ENCODE measurements around the gene IGFBPL1.
"Not testable (repeated sequence)": the region's sequence is repeated elsewhere in the genome, so short reads cannot be mapped to it uniquely, and the experiment has no call there.

The IGFBPL1 gene

DNA sequence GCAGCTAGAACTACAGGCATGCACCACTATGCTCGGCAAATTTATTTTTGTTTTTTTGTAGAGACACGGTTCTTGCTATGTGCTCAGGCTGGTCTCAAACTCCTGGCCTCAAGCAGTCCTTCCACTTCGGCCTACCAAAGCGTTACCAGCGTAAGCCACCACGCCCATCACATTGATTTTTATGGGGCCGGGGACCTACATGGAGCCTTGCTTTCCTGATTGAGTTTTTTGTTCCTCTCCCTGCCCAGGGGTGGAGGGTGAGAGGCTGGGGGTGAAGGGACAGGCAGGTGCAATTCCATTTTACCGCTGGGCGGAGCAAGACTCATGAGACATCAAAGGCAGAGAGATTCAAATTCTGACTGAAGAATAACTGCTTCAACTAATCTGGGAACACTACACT lies 29.8 kb downstream of the IGFBPL1 start:
- DNase-seq = no peak

DNA sequence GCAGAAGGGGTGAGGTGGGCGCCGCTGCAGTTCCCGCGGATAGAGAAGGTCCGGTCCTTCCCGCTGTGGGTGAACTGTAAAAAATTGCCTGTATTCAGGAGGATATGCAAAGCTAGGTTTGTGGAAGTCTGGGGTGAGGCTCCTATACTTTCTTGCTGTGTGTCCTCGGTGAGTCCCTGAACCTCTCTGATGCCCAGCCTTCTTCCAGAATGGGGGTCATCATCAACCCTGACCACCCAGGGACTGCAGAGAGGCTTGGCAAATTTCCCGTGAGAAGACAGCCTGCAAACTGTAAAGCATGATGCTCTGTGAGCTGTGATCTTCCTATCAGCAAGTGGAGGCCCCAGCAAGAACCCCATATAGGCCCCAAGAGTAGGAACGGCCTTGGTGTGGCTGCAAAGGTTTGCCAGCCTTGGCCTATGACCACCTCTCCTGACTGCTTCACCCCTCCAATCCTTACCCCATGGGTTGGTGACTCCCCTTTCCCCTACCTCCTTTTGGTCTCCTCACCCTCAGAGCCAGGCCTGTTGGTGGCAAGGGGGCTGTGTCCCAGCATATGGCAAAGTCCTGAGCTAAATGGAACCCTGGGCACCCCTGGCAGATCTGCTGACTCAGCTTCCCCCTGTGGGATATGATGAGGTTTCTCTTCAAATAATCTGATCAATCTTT lies 31.0 kb downstream of the IGFBPL1 start:
- peak; percentile 2 for DNase-seq

DNA sequence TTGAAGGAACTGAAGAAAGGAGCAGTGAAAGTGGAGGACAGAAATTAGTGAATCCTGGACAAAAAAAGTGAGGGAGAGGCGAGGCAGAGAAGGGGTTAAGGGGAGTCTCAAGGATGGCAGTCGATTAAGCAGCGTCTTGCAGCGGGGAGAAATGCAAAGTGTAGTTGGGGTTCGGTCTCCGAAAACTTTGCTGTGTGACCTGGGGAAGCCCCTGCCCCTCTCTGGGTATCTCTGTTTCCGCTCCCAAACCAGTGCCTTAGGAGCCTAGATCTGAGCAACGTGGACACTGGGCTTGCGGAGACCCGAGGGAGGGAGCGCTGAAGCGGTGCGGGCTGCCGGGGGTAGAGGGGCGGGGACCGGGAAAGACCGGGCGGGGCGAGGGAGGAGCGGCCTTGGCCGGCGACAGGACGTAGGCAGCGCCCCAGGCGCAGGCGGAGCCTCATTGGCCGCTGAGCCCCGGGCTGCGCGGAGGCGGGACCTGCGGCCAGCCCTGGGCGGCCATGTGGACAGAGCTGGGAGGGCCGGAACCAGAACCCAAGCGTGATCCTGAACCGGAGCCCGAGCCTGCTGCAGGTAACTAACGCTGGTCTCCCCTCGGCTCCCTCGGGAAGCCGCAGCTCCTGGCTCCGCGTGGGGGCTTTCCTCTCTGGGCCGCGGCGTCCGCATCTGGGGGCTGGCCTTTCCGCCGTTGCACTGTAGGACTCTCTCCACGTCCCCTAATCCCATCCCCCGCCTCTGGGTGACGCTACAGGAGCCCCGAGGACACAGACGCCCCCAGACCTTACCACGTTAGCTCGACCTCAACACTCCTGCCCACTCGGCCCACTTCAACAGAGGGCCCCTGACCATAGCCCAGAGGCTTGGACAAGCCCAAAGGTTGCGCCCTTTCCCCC lies 31.8 kb downstream of the IGFBPL1 start, which contains the start of gene ALDH1B1:
Gene ALDH1B1 (plus strand): TSS at position 468 of the 893 bp plus-strand sequence. CDS start 3,047 bp downstream, outside the sequence.
- DNase-seq = peak; percentile 58

DNA sequence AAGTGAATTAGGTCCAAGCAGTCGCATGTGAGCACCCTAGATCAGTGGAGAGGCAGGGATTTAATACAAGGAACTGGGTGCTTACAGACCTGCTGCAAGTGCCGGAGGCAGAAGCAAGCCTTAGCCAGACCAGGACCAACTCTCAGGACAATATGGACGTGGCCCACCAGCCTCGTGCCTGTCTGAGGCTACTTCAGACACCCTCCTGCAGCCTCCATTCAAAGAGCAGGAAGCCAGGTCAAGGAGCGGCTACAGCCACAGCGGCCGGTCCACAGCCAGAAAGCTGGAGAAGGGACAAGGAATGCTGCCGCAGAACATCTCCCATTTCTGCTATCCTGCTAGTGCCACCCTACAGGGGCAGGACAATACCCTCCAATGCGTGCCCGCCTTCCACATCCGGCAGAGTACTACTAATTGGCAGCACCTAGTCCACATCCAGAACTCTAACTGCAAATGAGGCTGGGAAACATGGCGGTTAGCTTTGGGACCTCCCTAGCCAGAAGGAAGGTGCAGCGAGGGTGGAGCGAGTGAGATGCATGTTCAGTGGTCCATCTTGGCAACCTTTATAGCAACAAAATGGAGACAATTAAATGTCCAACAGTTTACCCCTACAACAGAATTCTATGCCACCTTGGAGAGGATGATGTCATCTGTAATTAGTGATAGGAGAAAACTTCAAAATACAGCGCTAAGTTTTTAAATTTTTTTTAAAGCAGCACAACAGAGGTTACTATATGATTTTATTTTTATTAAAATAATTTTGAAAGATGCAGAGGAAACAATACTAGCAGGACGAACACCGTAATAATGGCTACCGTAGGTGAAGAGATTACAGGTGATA lies 32.8 kb downstream of the IGFBPL1 start:
- DNase-seq = no peak

DNA sequence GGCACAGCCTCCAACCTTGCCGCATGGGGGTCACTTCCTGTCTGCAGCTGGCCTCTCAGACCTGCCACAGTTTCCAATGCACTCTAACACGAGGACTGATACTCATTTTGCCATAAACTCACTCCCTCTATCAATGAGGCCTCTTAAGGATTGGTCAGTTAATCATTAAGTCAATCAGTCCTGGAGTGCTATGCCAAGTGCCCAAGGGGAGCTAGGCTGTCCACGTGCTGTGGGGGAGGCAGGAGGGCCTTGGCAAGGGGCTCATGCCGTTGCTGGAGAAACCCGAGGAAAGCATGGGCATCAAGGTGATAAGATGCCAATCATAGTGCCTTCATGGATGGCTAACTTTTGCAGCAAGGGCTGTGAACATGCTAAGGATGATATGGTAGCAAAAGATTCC lies 33.4 kb downstream of the IGFBPL1 start:
- no peak for DNase-seq

DNA sequence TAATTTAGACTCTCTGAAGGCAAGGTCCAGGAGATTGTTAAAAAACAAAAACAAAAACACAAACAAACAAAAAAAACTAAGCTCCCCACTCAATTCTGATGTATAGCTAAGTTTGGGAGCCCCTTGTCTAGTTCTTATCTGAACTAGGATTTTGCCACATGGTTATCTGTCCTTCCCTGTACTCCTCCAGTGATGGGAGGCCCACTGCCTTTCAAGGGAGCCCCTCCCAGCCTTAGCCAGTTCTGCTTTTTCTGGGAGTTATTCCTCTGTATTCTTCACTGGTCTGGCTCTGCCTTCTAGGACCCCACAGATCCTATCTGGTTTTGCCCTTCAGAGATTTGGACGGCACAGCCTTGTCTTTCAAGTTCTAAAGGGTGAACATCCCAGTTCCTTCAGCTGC lies 33.8 kb downstream of the IGFBPL1 start:
- no peak for DNase-seq

DNA sequence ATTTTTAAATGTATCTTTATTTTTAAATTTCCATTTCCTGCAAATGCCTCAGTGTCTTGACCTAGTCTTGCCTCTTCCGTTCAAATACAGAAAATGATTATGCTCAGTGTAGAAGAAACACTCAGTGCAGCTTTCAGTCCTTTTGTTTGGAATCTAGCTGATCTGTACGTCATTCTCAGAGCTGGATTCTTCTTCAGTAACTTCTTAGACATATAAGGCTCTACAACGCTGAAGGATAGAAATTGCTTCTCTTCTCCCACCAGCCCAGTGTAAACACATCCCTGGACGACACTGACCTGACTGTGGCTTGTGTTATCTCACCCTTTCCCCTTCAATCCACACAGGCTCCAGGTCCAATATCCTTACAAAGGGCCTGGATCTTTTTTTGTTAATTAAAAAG lies 34.9 kb downstream of the IGFBPL1 start:
- no peak for DNase-seq

DNA sequence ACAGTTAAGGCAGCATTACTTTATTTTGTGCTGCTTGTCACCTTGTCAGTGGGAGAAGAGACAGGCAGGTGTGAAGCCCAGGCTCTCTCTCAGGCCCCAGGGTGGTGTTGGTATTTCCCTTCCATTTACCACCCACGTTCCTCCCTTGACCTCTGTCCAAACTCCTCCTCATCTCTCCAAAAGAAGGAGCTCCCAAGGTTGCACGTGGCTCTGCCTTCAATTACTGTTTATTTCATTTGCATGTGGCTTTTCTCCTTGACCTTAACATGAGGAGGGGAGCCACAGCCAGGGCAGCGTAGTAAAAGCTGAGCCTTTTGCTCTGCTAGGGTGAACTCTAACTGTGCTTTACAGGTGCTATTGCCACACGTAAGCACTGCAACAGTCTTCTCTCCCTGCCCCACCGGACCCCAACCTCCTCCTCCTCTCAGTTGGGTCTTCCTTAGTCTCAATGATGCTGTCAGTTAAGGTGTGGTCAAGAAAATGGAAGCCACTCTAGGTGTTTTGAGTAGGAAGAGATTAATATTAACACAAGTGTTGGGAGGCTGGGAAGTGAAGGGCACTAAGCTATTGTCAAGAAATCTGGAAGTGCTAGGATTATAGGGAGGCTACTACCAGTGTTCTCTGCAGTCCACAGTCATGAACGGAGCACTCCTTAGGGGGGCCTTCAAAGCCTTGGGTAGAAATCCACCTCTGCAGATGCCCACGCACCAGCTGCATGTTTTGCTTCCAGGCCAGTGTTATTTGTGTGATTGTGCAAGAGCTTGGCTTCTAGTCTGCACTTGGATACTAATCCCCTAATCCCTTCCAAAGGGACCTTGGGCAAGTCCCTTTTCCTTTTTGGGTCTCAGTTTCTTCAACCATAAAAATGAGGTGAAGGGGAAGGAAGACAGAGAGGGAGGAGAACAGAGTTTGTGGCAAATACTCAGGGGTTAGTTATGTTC lies 35.7 kb downstream of the IGFBPL1 start:
- DNase-seq = no peak

DNA sequence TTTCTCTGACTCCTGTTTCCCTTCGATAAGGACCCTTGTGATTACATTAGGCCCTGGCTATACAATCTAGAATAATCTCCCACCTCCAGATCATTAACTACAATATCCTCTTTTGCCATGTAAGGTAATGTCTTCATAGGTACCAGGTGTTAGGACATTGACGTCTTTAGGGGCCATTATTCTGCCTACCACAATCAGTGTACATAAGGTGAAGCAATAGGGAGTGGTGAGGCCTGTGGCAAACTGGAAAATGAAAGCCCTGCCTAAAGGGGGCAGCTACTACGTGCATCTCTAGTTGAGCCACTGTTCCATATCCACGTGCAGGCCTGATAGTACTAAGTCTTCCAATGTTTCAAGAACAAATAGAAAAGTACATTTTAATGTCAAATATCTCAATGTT lies 36.5 kb downstream of the IGFBPL1 start:
- DNase-seq = no peak

DNA sequence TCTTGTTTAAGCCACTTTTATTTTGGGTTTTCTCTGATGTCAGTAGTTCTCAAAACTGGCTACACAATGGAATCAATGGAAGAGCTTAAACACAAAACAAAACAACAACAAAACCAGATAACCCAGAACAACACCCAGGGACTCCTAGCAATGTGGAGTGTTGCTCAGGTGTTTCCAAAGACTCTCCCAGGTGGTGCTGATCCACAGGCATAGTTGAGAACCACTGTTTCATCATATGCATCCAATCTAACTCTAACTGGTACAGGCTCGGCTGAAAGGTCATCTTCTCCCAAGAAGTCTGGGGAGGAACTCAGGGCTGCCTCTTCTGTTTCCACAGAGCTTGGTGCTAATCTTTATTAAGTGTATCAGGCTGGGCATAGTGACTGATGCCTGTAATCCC lies 37.2 kb downstream of the IGFBPL1 start:
- no peak for DNase-seq

DNA sequence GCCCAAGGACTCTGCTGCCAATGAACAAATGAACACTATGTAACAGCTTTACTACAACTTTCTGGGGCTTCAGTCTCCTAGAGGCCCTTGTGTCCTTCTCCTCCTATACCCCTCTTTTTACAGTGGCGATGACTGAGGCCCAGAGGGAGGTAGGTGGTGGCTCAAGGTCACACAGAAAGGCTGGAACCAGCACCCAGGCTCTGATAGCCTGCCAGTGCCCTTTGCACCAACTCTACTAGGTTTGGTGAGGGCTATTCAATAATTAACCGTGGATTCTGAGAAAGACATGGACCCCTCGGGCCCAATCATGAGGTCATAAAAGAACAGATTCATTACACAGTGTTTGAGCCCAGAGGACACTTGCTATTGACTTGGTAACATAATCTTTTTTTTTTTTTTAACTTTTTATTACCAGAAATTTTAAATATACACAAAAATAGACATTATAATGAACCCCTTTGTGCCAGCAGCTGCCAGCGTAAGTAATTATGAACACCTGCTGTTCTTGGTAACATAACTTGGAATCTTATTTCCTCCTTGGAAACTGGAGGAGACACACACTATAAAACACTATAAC lies 37.8 kb downstream of the IGFBPL1 start:
- DNase-seq = no peak

DNA sequence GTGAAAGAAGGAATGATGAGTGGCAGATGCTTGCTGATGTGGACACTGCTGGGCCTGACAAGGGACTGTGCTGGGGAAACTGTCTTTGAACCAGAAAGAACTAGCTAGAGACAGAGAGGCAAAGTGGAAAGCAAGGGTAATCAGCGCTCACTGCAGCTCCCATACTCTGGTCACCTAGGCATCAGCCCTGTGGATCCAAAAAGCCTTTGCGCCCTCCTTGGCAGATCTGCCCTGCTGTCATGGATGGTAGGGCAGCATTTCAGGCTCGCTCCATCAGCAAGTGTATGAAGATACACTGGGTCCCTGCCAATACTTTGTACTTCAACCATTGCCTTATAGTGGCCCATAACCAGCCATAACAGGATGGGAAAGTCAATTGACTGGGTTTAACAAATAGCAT lies 38.4 kb downstream of the IGFBPL1 start:
- no peak for DNase-seq

DNA sequence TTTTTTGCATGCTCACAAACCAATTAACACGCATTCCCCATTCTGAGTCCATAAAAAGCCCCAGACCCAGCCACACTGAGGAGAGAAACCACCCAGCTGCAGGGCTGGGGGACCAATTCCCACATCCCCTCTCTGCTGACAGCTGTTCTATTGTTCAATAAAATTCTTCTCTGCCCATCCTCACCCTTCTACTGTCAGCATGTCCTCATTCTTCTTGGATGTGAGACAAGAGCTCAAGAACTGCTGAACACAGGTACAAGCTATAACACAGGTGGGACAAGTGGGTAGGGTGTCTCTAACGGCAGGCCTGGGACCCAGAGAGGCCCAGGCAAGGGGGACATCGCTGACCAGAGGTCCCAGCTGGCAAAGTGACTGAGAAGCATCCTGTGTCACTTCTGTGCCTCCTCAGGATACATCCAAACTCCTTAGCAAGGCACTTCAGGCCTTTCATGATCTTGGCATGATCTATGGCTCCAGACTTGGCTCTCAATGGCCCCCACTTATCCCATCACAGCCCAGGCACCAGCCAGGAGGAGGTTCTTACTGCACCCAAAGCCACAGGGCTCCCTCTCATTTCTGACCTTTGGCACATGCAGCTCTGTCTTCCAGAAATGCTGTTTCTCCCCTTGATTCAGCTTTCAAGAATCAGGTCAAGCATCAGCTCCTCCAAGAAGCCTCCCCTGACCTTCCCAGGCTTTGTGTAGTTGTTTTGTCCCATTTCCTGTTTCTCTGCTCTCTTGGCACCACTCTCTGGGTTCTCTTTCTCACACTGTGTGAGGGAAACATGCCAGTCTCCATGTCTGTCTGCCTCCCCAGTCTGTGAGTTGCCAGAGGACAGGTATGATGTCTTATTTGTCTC lies 39.0 kb downstream of the IGFBPL1 start:
- DNase-seq = no peak

DNA sequence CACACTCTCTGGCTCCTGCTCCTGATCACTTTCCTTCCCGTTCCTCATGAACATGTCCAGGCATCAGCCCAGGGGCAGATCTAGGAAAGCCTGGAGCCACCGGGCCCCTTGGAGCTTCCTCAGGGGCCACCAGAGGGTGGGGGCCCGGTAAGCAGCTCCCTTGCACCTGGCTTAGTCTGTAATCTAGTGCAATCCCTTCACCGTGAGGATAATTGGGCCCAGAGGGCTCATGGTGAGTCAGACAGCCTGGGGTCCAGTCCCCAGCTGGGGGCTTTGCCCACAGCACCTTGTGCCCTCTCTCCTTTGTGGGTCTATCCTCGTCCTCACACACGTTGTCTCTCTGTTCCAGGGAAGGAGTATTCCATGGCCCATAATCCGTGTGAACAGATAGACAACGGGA lies 42.1 kb downstream of the IGFBPL1 start:
- no peak for DNase-seq

DNA sequence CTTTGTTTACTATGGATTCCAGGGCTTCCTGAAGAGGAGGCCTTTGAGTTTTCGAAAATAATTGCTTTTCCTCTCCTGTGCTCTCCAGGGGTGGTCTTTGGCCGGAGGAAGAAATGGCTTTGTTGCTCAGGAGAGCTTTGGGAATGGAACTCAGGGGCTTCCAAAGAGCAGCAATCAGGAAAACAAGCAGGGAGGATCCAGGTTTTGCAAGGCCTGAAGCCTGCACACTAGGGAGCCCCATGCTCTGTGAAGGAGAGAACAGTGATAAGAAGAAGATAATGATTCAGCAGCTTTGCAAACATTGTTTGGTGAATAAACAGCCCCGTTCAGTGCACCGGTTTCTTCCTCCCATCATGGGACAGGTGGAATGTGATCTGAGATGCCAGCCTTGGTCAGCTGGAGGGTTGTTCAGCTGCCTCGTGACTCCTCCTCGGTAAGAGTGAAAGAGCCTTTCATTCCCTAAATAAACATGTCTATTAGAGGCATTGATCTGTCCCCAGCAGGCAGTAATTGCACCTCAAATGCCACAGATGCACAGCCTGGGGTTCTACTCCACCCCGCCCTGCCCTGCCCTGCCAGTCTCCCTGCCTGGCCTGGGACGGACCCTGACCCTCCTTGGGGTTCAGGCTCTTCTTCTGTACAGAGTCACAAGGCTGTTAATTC lies 43.3 kb downstream of the IGFBPL1 start:
- DNase-seq = no peak

DNA sequence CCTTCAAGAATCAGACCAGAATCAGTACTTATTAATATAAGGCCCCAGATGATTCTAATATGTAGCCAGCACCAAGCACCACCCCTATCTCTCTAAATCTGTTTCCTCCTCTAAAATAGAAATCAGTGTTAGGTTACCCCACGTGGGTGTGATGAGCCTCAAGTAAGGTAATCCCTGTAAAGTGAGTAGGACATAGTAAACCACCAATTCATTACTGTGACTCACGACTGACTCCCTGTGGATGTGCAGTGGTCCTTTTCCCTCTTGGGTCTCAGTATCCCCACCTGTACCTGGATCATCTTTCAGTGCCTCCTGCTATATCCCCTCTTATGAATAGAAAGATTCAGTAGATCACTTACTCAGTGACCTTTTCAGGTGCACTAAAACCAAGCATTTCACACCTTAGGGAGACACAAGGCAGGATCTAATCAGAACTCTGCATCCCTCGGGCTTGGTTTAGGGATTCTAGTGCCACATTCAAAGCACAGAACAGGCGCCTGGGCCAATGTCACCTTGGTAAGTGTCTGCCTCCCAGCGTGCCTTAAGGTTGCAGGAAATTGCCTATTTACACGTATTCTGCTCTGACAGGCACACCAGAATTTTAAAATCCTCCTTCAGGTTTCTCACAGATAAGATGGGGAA lies 43.9 kb downstream of the IGFBPL1 start:
- DNase-seq = no peak

DNA sequence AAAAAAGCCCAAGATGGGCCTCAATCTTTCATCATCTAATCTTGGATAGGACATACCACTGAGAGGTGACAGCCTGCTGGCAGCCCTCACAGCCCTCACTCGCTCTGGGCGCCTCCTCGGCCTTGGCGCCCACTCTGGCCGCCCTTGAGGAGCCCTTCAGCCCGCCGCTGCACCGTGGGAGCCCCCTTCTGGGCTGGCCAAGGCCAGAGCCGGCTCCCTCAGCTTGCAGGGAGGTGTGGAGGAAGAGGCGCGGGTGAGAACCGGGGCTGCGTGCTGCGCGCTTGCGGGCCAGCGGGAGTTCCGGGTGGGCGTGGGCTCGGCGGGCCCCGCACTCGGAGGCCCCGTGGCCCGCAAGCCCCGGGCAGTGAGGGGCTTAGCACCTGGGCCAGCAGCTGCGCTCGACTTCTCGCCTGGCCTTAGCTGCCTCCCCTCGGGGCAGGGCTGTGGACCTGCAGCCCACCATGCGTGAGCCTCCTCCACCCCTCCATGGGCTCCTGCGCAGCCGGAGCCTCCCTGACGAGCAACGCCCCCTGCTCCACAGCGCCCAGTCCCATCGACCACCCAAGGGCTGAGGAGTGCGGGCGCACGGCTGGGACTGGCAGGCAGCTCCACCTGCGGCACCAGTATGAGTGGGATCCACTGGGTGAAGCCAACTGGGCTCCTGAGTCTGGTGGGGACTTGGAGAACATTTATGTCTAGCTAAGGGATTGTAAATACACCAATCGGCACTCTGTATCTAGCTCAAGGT lies 46.7 kb downstream of the IGFBPL1 start:
- not testable (repeated sequence) for DNase-seq

DNA sequence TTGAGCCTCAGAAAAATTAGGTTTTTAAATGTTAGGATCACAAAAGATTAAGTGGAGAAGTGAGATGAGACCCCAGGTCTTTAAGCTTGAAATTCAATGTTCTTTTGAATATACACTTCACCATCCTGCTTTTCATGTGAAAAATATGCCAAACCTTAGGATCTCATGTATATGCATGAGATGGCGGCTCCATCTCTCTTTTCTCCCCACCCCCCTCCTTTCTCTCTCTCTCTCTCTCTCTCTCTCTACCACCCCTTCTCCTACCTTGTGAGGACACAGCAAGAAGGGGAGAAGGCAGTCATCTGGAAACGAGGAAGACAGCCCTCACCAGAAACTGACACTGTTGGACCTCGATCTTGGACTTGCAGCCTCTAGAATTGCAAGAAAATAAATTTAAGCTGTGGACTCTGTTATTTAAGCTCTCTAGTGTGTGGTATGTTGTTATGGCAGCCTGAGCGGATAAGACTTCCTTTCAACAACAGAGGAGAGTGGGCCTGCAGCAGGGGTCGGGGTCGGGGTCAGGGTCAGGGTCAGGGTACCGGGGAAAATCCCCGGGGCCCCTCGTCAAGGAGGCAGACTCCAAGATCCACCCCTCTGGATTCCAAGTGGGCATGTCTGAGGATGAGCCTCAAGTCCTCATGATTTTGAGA lies 48.1 kb downstream of the IGFBPL1 start:
- no peak for DNase-seq
